Measurements from ENCODE around the gene RFTN1.

DNA sequence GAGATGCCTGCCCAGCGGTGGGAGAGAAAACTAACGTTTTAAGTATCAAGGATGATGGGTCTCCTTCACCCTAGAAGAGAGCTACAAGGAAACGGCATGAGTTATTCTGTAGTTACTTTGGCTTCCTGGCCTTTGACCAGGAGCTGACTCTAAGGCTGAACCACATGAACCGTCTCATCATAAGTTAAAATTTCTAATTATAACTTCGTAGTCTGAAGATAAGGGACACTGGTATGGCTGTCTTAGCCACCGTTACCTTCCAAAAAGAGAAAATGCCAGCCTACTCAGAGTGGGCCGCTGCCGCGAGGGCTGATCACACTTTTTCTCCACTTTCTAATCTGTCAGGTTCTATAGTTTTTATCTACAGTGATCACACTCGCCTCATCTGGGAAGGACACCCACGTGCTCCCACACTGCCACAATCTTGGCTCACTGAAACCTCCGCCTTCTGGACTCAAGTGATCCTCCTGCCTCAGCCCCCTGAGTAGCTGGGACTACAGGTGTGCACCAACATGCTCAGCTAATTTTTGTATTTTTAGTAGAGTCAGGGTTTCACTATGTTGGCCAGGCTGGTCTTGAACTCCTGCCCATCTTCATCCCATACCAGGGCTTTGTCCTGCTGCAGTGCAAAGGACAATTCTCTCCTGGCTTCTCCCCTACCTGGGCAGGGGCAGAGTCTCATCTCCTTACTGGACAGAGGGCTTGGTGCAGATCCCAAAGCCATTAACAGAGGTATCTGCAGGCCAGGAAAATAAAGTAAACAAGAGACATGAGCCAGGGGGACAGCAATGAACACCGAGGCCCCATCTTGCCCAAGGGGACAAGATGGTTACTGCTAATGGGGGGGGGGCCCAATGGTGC lies 73.4 kb downstream of the RFTN1 start:
- TF ChIP-seq SNRNP70 (optimal IDR thresholded peaks at IDR 0.05; ENCODE audit: low read depth, low read length) (no peak), CTCF (IDR thresholded peaks at IDR 0.05 in 2 of 3, conservative IDR thresholded peaks at IDR 0.05 in 1 of 3; ENCODE audit: insufficient read depth in 2 of 3, low read depth in 1 of 3, low read length in 3 of 3) (no peak), MXI1 (IDR thresholded peaks at IDR 0.05; ENCODE audit: low read depth, low read length) (no peak), POLR2AphosphoS5 (IDR thresholded peaks at IDR 0.05; ENCODE audit: control insufficient read depth, insufficient read depth, low read depth, low read length) (no peak), SRSF7 (optimal IDR thresholded peaks at IDR 0.05; ENCODE audit: low read depth, low read length) (no peak), ZNF174 (CRISPR knock-in tag; IDR thresholded peaks at IDR 0.05) (no peak)
